Colonic mucosa (tissue), 4 donors: ENCODE data around the gene ADRB1. TPM values are rescaled to one million over a fixed set of nuclear protein-coding genes. Genes with fewer than 3 reads are reported as not detected.

Source experiments
- DNase-seq: peaks from one replicate; pipeline ENCODE4 v3.0.0-alpha.2; 2020
- H3K27ac ChIP-seq: fragments of 200-600 bp; one replicate; pipeline ENCODE4 v1.8.0; 2021
- H3K27me3 ChIP-seq: fragments of 200-600 bp; one replicate; pipeline ENCODE4 v1.8.0; 2021
- H3K36me3 ChIP-seq: fragments of 200-600 bp; one replicate; pipeline ENCODE4 v1.8.0; 2021
- H3K4me1 ChIP-seq: fragments of 200-600 bp; one replicate; pipeline ENCODE4 v1.8.0; 2021; ENCODE audit warnings: mild to moderate bottlenecking
- H3K4me3 ChIP-seq: fragments of 200-600 bp; one replicate; pipeline ENCODE4 v1.8.0; 2021
- H3K9ac ChIP-seq, 2 donors: one replicate each; pipeline ENCODE4 v1.7.0; 2013; ENCODE audit warnings: control low read depth in 2 of 2, low read depth in 2 of 2, low read length in 2 of 2
- H3K9me3 ChIP-seq: fragments of 200-600 bp; one replicate; pipeline ENCODE4 v1.8.0; 2021
- intact Hi-C: fragments of 100-400 bp; cut with DNase I; formaldehyde crosslinking; loops from one replicate; pipeline ENCODE4 v1.14.1; 2022
- total RNA-seq, 2 donors: library from RNA; stranded (reverse); fragmentation: NEBNext Ultra II Directional in 1 of 2; extraction: Animal tissue kit (Norgen Biotek cat#: 25700) in 1 of 2; gene quantifications; one replicate each; pipeline ENCODE4 v1.2.1, GENCODE V29; 2021
- TF ChIP-seq, protein P1 (sequence below): fragments of 200-600 bp; IDR thresholded peaks from one replicate; pipeline ENCODE4 v1.8.0; 2022; ENCODE audit warnings: antibody characterized with exemption, mild to moderate bottlenecking
- donor health status: healthy.
- donor health status: DM: no; HTN: no; CAD: no.
- donor health status: DM: no; HTN: no; CAD: no.

ADRB1 gene
- total RNA-seq, 2 donors from 2014 or later, result 0.59 to 0.85 TPM

DNA sequence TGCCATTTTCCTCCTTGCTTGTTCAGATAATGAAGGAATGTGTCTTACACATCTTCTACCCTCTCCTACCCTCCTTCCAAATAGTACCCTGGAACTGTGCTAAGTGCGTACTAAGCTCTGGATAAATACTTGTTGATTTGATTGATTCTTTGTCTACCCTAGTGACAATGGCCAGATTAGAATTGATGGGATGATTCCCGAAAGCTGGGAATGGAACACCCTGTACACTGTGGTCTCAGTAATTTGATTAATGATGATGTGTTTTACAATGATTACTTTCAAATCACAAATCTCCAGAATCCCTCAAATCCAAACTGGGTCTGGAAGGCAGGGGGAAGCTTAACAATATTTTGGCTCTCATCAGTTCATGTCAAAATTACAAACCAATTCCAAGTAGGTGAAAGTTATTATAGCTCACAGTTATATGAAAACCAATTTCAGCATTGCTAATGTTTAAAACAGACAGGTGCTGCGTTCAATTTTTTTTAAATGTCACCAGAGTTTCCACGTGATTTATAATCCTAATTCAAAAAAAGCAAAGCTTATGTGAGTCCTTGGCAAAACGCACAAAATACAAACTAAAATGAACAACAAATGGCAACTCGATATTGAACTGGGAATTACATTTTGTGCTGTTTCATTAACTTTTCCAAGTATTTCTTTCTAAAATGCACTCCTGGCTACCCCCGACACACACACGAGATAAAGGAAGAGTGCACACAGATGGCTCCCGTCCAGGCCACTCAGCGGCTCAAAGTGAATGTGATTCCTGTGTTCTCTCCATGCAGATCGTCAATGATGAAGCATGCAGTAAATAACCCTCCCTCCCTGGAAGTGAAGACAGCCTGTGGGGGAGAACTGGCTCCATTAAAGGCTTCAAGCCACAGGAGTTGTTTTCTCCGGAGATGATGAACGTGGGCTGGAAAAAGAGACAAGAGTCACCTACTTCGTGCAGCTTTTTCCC, 21.7 kb upstream of the ADRB1 start:
- Histone ChIP-seq H3K27me3 (no peaks in the 10 kb centered on the region), H3K4me1 (peaks cover 12% of the 10 kb centered on the region), H3K9me3 (no peaks in the 10 kb centered on the region), H3K36me3 (no peaks in the 10 kb centered on the region), H3K9ac (no peak overlapping the region), H3K4me3 (no peak overlapping the region), H3K27ac (no peak overlapping the region)
- intact Hi-C loops, result no loop called here
- TF ChIP-seq, protein P1, sequence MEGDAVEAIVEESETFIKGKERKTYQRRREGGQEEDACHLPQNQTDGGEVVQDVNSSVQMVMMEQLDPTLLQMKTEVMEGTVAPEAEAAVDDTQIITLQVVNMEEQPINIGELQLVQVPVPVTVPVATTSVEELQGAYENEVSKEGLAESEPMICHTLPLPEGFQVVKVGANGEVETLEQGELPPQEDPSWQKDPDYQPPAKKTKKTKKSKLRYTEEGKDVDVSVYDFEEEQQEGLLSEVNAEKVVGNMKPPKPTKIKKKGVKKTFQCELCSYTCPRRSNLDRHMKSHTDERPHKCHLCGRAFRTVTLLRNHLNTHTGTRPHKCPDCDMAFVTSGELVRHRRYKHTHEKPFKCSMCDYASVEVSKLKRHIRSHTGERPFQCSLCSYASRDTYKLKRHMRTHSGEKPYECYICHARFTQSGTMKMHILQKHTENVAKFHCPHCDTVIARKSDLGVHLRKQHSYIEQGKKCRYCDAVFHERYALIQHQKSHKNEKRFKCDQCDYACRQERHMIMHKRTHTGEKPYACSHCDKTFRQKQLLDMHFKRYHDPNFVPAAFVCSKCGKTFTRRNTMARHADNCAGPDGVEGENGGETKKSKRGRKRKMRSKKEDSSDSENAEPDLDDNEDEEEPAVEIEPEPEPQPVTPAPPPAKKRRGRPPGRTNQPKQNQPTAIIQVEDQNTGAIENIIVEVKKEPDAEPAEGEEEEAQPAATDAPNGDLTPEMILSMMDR, result no peak
- DNase-seq, result no peak

DNA sequence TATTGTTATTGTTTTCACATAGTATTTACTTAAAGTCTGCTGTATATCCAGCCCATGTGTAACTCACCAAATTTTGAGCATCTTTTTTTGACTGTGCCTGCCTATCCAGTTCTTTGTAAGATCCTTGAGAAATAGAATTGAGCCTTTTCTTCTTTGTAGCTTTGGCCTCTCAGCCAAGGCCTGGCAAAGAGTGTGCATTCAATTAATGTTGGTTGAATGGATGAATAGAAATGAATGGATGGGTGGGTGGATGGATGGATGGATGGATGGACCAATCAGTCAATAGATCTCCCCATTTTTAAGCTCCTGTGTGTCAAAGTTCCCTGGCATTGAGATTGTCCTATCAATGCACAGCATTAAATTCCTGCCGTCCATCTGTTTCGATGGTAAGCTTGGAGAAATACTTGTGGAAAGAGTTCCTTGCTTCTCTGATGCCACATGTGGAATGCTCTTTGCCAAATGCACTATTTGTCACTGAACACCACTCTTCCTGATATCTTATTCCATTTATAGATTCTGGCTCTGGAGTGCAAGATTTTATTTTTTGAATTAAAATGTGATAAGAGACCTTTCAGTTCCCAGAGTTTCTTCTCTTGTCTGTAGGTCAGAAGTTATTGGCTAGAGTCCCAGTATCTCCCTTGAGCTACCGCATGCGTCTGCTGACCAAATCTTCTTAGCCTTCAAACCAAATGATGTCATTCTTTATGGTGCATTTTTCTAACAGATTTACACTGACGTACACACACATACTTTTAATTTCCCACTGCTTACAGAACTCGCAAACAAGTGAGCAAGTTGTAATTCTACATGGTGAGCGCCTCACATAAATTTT, 20.7 kb upstream of the ADRB1 start:
- Histone ChIP-seq H3K36me3 (no peaks in the 10 kb centered on the region), H3K9ac (no peak overlapping the region), H3K9me3 (no peaks in the 10 kb centered on the region), H3K27me3 (no peaks in the 10 kb centered on the region), H3K4me3 (no peak overlapping the region), H3K4me1 (peaks cover 14% of the 10 kb centered on the region), H3K27ac (no peak overlapping the region)
- DNase-seq, result no peak
- TF ChIP-seq, protein P1, result no peak
- intact Hi-C loops, result no loop called here

DNA sequence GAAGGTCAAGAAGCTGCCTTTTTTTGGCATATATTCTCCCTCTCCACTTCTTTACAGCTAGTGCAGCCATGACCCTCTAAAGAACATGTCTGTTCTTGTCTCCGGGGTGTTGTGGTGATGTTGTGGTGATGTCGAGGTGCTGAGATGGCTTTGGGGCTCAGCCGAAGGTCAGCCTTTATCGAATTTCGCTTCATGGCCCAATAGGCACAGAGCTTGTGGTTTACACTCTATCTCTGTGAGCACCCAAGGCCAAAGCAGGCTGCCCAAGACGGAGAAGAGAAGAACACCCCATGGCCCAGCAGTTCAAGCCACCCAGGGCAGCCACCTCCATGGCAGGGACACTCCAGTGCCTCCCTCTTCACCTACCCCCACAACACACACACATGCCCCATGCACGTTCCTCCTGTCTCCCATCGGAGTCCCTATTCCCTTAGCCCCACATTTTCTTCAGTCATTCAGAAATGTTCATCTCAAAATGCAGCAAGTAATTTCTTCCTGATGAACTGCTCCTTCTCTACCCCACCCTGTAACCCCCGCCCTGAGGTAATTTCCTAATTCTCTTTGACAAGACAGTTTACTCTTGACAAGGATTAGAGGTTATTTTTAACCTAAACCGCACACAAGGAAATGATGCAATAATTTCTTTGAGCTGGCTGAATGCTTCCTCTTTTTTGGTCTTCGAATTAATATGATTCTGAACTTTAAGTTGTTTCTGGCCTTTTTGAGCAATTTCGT, 18.6 kb upstream of the ADRB1 start:
- no peaks in the 10 kb centered on the region for H3K36me3 ChIP-seq
- intact Hi-C loops, result no loop called here
- H3K27ac ChIP-seq, result no peak overlapping the region
- no peak for DNase-seq
- H3K9me3 ChIP-seq, result no peaks in the 10 kb centered on the region
- no peaks in the 10 kb centered on the region for H3K27me3 ChIP-seq
- TF ChIP-seq, protein P1, result no peak
- no peak overlapping the region for H3K4me3 ChIP-seq
- no peak overlapping the region for H3K9ac ChIP-seq
- H3K4me1 ChIP-seq, result peaks cover 14% of the 10 kb centered on the region

DNA sequence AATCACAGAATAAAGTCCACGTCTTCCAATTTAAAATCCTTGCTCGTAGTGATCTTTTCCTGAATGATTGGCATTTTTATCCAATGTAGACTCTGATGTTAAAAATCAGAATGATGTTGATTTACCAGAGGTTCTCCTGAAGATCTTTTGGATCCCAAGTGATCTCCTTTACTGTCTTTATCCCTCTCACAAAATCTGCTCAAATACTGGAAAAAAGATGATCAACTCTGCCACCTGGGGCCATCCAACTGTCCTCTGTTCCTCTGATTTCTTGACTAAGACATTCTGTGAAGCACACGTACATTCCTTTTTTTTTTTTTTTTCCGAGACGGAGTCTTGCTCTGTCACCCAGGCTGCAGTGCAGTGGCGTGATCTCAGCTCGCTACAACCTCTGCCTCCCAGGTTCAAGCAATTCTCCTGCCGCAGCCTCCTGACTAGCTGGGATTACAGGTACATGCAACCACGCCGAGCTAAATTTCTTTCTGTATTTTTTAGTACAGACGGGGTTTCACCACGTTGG, 18.0 kb upstream of the ADRB1 start:
- Histone ChIP-seq H3K4me3 (no peak overlapping the region), H3K27ac (no peak overlapping the region), H3K9ac (no peak overlapping the region), H3K9me3 (no peaks in the 10 kb centered on the region), H3K27me3 (no peaks in the 10 kb centered on the region), H3K36me3 (no peaks in the 10 kb centered on the region), H3K4me1 (peaks cover 14% of the 10 kb centered on the region)
- no peak for DNase-seq
- TF ChIP-seq, protein P1, result no peak
- intact Hi-C loops, result no loop called here
